ENCODE data around the gene EHMT1.
A peak's percentile ranks its signal among the peaks of the same experiment; 100 is the strongest.

The EHMT1 gene

GRCh38 chr9:137618105-137619067 lies at the start of gene EHMT1:
EHMT1 (plus strand) TSS chr9:137619005; CDS start chr9:137619029, 24 bp downstream.
- DNase-seq (ENCODE audit: extremely low read depth, low read depth): no peak
- peak within 1 kb of the TSS; percentile 99 for H3K4me3 ChIP-seq (replicated peaks; ENCODE audit: low read depth, low read length)
- TF ChIP-seq CTCF (IDR thresholded peaks at IDR 0.05; ENCODE audit: low read depth, low read length, missing control alignments): no peak

- H3K4me3 ChIP-seq (replicated peaks; ENCODE audit: low read depth, low read length): no peak overlapping the region
- no peak for TF ChIP-seq CTCF (IDR thresholded peaks at IDR 0.05; ENCODE audit: low read depth, low read length, missing control alignments)
- no peak for DNase-seq (ENCODE audit: extremely low read depth, low read depth)
Observed at GRCh38 chr9:137569609-137570203, 49.1 kb upstream of the EHMT1 start.

- no peak for TF ChIP-seq CTCF (IDR thresholded peaks at IDR 0.05; ENCODE audit: low read depth, low read length, missing control alignments)
- H3K4me3 ChIP-seq (replicated peaks; ENCODE audit: low read depth, low read length): no peak overlapping the region
- DNase-seq (ENCODE audit: extremely low read depth, low read depth): no peak
Observed at GRCh38 chr9:137570566-137570965, 48.2 kb upstream of the EHMT1 start.

- no peak for TF ChIP-seq CTCF (IDR thresholded peaks at IDR 0.05; ENCODE audit: low read depth, low read length, missing control alignments)
- no peak for DNase-seq (ENCODE audit: extremely low read depth, low read depth)
Observed at GRCh38 chr9:137574192-137574591, 44.6 kb upstream of the EHMT1 start.

GRCh38 chr9:137575364-137575715 lies 43.5 kb upstream of the EHMT1 start:
- no peak for DNase-seq (ENCODE audit: extremely low read depth, low read depth)
- H3K4me3 ChIP-seq (replicated peaks; ENCODE audit: low read depth, low read length): no peak overlapping the region
- TF ChIP-seq CTCF (IDR thresholded peaks at IDR 0.05; ENCODE audit: low read depth, low read length, missing control alignments): no peak

More at GRCh38 chr9:137574192-137574591, 44.6 kb upstream of the EHMT1 start:
- no peak overlapping the region for H3K4me3 ChIP-seq (replicated peaks; ENCODE audit: low read depth, low read length)

GRCh38 chr9:137575716-137576411 lies 42.9 kb upstream of the EHMT1 start:
- no peak for DNase-seq (ENCODE audit: extremely low read depth, low read depth)
- TF ChIP-seq CTCF (IDR thresholded peaks at IDR 0.05; ENCODE audit: low read depth, low read length, missing control alignments): no peak
- no peak overlapping the region for H3K4me3 ChIP-seq (replicated peaks; ENCODE audit: low read depth, low read length)

Data from HFF-Myc (cell line).